ENCODE measurements around the gene MYL12A. TPM values are rescaled to one million over a fixed set of nuclear protein-coding genes. Genes with fewer than 3 reads are reported as not detected.

MYL12A gene
- total RNA-seq, 2 donors from 2014 or later, result 1,108 to 5,712 TPM

- DNase-seq (ENCODE audit: low spot score), result no peak
- no peak overlapping the region for H3K4me3 ChIP-seq
- peak overlapping the region in 1 of 2 donors; percentile 94 for H3K27ac ChIP-seq
- H3K9me3 ChIP-seq, result no peaks in the 10 kb centered on the region
- H3K36me3 ChIP-seq, result peaks cover 9% of the 10 kb centered on the region
- TF ChIP-seq CTCF (IDR thresholded peaks at IDR 0.05), result no peak
- H3K27me3 ChIP-seq, result no peaks in the 10 kb centered on the region
- H3K4me1 ChIP-seq, result peaks cover 0 to 4% of the 10 kb centered on the region in 2 donors
These were observed 26.1 kb upstream of the MYL12A start for GRCh38 chr18:3221496-3221895.

- H3K4me1 ChIP-seq, result peaks cover 0 to 4% of the 10 kb centered on the region in 2 donors
These were observed 24.2 kb upstream of the MYL12A start for GRCh38 chr18:3223356-3223755.

GRCh38 chr18:3224223-3224622 is 23.4 kb upstream of the MYL12A start:
- H3K4me3 ChIP-seq, result no peak overlapping the region
- no peaks in the 10 kb centered on the region for H3K27me3 ChIP-seq
- H3K27ac ChIP-seq, result no peak overlapping the region
- peaks cover 0 to 2% of the 10 kb centered on the region in 2 donors for H3K4me1 ChIP-seq
- no peaks in the 10 kb centered on the region for H3K9me3 ChIP-seq
- no peaks in the 10 kb centered on the region for H3K36me3 ChIP-seq
- no peak for TF ChIP-seq CTCF (IDR thresholded peaks at IDR 0.05)
- no peak for DNase-seq (ENCODE audit: low spot score)

More at GRCh38 chr18:3223356-3223755, 24.2 kb upstream of the MYL12A start:
- Histone ChIP-seq H3K4me3 (no peak overlapping the region), H3K27ac (no peak overlapping the region), H3K9me3 (no peaks in the 10 kb centered on the region), H3K36me3 (no peaks in the 10 kb centered on the region), H3K27me3 (no peaks in the 10 kb centered on the region)
- DNase-seq (ENCODE audit: low spot score), result no peak
- no peak for TF ChIP-seq CTCF (IDR thresholded peaks at IDR 0.05)

- no peak for TF ChIP-seq CTCF (IDR thresholded peaks at IDR 0.05)
- Histone ChIP-seq H3K27me3 (no peaks in the 10 kb centered on the region), H3K4me3 (no peak overlapping the region), H3K36me3 (no peaks in the 10 kb centered on the region), H3K27ac (peak overlapping the region in 1 of 2 donors; percentile 20), H3K4me1 (no peaks in the 10 kb centered on the region), H3K9me3 (no peaks in the 10 kb centered on the region)
- DNase-seq (ENCODE audit: low spot score), result no peak
These were observed 22.0 kb upstream of the MYL12A start for GRCh38 chr18:3225588-3225987.

GRCh38 chr18:3226048-3226447 is 21.6 kb upstream of the MYL12A start:
- Histone ChIP-seq H3K27ac (no peak overlapping the region), H3K9me3 (no peaks in the 10 kb centered on the region), H3K4me3 (no peak overlapping the region), H3K4me1 (no peaks in the 10 kb centered on the region), H3K36me3 (no peaks in the 10 kb centered on the region), H3K27me3 (no peaks in the 10 kb centered on the region)
- no peak for TF ChIP-seq CTCF (IDR thresholded peaks at IDR 0.05)
- DNase-seq (ENCODE audit: low spot score), result no peak

Measured in right atrium auricular region (tissue), 2 donors.